GM12865 (cell line): ENCODE results near the gene RAB43.

Experiments used
- DNase-seq: peaks from one replicate; pipeline ENCODE4 v3.0.0; 2010; ENCODE audit warnings: low read depth
- H3K4me3 ChIP-seq: 2 replicates; pipeline ENCODE4 v1.5.1; 2011; ENCODE audit warnings: mild to moderate bottlenecking, low read depth, low read length, control low read depth
- CTCF ChIP-seq: IDR thresholded peaks from 2 replicates; pipeline ENCODE4 v1.5.1; 2011; ENCODE audit warnings: low read length, control low read depth, low read depth, inconsistent platforms; ENCODE audit not compliant: insufficient read depth; ENCODE audit errors: missing control alignments

Gene RAB43

GRCh38 chr3:129085818-129086217, 35.8 kb downstream of the RAB43 start:
- no peak for TF ChIP-seq CTCF
- no peak overlapping the region for H3K4me3 ChIP-seq
- no peak for DNase-seq

- no peak for TF ChIP-seq CTCF
- no peak for DNase-seq
- H3K4me3 ChIP-seq: no peak overlapping the region
Measured at GRCh38 chr3:129085165-129085715, 36.4 kb downstream of the RAB43 start.

- no peak for DNase-seq
- TF ChIP-seq CTCF: no peak
- H3K4me3 ChIP-seq: no peak overlapping the region
Measured at GRCh38 chr3:129084501-129084900, 37.1 kb downstream of the RAB43 start.

- no peak for TF ChIP-seq CTCF
- no peak for DNase-seq
- H3K4me3 ChIP-seq: no peak overlapping the region
Measured at GRCh38 chr3:129082026-129082425, 39.6 kb downstream of the RAB43 start.

GRCh38 chr3:129081503-129081902, 40.1 kb downstream of the RAB43 start:
- TF ChIP-seq CTCF: no peak
- H3K4me3 ChIP-seq: no peak overlapping the region
- no peak for DNase-seq

GRCh38 chr3:129078510-129078909, 43.1 kb downstream of the RAB43 start:
- DNase-seq: no peak
- no peak overlapping the region for H3K4me3 ChIP-seq
- TF ChIP-seq CTCF: no peak

GRCh38 chr3:129077222-129077621, 44.4 kb downstream of the RAB43 start:
- no peak overlapping the region for H3K4me3 ChIP-seq
- no peak for DNase-seq
- no peak for TF ChIP-seq CTCF
